DMS 273 treated with DMSO at 0.1 percent for 48 hours (cell line): ENCODE data around the gene TBX2.

Experiments used
- DNase-seq: peaks from one replicate; lab custom pipeline; 2025; lab: John Stamatoyannopoulos, UW

TBX2 gene

DNA sequence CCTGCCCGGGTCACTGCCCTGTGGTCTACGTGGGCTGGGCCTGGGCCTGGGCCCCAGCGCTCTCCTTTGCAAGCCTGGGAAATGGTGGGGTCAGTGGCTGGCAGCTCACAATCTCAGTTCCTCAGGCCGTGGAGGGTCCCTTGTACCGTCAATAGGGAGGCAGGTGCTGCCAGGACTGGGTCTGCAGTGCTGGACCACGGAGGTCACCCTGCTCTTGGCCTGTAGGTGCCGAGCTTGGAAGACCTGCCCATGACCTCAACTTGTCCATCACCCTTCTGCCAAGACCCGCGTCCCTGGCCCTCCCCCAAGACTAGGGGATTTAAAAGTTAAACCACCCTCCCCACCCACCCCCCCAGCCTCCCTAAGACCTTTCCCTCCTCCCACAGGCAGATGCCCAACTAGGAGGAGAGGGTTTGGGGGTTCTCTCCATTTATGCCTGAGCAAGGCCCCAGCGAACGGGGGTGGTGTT lies 2.5 kb downstream of the TBX2 start:
- no peak for DNase-seq

DNA sequence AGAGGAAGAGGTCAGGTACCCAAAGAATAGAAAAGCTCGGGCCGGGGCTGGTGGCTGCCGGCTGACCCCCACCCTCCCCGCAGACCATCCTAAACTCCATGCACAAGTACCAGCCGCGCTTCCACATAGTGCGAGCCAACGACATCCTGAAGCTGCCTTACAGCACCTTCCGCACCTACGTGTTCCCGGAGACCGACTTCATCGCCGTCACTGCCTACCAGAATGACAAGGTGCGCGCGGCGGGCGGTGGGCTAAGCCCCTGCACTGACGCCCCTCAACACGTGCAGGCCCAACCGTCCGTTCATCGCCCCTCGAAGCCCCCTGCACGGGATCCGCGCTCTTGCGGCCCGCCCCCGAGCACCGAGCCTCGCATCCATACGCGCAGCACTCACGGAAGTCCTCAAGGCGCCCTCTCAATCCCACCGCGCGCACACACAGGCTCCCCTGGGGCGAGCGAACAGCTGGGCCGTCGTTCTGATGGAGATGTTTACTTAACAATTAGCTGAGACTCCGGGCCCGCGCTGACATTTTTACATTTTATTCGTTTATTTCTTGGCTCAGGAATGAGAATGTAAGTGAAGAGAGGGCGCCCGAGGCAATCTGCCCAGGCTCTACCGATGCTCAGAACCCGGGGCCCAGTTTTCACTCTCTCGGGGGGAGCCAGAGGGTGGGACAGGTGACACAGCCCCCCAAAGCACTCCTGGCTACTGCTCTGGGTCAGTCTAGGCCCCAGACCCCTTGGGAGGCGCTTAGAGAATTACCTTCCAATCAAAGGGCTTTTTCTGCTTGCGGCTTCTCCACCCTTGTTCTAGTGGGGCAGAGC lies 3.5 kb downstream of the TBX2 start:
- DNase-seq = peak; percentile 49

DNA sequence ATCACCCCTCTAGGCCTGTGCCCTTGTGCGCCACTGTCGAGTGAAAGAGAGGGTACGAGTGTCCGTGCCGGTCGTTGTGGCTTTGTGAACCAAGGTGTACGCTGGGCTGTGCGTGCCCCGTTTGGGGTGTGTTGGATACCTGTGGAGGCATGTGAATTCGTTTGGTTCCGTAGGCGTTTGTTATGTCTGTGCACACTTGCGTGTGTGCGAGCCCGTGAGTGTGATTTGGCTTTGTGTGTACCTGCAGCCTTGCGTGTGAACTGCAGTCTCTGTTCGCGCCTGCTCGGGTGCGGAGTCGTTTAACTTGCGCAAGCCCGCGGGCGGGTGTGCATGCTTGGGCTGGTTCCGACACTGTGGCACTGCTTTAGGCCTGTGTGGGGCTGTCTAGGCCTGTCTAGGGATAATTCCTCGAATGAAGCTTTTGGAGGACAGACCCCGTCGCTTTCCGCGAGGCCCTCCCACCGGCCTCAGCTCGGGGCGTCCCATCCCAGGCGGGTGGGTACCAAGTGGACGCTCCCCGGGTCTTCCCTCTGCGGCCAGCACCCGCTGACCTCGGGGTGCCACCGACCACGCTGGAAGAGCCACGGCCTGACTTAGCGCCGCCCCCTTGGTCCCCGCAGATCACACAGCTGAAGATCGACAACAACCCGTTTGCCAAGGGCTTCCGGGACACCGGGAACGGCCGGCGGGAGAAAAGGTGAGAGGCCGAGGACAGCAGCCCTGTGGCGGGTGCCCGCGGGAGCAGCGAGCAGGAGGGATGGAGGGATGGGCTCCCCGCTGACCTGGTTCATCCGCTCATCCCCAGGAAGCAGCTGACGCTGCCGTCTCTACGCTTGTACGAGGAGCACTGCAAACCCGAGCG lies 4.4 kb downstream of the TBX2 start:
- no peak for DNase-seq

DNA sequence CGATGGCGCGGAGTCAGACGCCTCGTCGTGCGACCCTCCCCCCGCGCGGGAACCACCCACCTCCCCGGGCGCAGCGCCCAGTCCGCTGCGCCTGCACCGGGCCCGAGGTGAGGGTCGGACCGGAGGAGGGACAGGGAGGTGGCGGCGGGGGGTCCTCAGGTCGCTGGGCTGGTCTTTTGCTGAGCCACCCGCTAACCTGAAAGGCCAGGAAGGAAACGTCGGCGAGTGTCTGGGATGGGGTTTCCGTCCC lies 4.9 kb downstream of the TBX2 start:
- DNase-seq = no peak

DNA sequence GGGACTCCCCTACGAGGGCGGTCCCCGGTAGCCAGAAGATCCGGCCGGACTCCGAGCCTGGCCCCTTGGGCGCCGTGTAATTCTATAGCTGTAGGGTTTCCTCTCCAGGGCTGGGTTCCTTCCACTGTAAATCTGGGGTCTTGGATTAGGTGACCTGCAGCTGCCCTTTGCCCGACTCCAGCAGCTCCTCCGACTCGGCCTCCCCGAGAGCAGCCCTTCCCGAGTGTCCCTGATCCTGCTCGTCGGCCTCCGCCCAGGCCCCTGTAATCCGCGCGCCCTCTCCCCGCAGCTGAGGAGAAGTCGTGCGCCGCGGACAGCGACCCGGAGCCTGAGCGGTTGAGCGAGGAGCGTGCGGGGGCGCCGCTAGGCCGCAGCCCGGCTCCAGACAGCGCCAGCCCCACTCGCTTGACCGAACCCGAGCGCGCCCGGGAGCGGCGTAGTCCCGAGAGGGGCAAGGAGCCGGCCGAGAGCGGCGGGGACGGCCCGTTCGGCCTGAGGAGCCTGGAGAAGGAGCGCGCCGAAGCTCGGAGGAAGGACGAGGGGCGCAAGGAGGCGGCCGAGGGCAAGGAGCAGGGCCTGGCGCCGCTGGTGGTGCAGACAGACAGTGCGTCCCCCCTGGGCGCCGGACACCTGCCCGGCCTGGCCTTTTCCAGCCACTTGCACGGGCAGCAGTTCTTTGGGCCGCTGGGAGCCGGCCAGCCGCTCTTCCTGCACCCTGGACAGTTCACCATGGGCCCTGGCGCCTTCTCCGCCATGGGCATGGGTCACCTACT lies 5.5 kb downstream of the TBX2 start:
- DNase-seq = no peak

DNA sequence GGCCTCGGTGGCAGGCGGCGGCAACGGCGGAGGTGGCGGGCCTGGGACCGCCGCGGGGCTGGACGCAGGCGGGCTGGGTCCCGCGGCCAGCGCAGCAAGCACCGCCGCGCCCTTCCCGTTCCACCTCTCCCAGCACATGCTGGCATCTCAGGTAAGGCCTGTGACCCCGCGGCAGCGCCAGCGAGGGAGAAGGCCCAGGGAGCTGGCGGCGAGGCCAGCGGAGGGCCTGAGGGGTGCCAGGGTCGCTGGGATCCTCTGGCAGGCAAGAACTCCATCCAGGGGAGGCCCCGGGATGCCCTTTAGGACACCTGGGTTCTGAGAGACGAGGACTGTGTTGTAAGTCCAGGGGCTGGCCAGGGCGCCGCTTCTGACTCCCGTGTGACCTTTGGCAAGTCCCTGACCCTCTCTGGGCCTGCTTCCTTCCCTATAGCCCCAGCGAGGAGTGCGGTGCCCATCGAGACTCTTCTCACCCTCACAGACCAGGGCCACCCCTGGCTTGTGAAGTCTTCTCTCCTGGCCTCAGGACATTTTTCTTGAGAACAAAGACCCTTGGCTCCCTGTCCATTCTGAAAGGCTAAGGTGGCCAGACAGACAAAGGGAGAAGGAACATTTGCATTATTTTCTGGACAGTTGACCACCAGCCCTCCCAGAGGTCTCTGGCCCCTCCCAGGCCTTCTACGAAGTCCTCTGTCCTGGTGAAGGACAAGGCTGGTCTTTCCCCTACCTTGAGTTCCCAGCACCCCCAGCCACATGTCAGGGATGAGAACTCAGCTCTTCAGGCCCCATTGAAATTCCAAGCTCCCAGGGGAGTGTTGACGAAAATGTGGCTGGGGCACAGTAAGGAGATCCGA lies 6.3 kb downstream of the TBX2 start:
- no peak for DNase-seq

DNA sequence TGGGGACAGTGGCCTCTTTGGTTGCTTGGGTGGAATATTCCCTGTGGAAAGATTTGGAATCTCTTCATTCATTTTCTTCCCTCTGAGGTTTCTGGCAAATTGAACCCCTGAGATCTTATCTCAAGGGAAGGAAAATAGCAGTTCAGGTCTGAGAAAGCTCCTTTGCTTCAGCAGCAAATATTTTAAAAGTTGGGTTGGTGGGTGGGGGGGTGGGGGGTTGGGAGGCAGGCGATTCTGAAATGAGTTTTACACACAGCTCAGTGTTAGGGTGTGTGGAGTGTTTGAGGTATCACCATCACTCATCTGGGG lies 6.8 kb downstream of the TBX2 start:
- DNase-seq = no peak

DNA sequence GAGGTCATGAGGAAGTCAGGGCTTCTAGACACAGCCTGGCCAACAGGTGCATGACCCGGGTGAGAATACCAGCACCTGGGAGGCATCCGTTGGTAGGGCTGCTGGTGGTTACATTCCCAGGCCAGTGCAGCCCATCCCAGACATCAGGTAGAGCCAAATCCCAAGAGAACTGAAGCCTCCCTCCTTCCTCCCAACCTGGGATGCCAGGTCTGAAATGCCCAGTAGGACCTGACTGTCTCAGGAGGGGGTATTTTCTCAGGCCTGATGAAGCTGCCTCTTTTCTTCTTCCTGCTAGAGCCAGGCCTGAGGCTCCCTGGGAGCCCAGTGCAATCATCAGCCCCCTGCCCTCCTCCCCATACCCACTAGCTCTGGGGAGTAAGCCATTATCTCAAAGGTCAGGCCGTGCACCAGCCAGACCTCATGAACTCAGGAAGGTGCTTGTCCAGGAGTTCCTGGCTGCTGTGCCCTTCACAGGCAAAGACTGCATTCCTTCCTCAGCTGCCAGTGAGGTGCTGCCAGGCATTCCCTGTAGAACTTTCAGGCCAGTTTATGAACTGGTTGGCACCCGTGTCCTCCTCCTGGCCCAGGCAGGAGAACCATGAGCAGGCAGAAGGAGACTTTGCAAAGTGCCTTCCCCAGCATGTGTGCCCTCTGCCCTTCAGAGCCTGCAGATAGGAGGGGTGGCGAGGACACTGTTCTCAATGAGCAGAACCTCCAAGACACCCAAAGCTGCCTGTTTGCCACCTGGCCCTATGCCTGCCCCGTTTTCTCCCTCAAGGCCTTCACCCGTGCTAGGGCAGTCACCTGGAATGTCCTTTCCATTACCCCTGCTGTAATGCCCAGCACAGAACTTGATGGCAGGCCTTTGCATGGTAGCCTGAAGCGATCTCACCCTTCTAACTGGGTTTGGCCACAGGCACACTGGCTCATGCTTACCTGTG lies 7.6 kb downstream of the TBX2 start:
- no peak for DNase-seq

DNA sequence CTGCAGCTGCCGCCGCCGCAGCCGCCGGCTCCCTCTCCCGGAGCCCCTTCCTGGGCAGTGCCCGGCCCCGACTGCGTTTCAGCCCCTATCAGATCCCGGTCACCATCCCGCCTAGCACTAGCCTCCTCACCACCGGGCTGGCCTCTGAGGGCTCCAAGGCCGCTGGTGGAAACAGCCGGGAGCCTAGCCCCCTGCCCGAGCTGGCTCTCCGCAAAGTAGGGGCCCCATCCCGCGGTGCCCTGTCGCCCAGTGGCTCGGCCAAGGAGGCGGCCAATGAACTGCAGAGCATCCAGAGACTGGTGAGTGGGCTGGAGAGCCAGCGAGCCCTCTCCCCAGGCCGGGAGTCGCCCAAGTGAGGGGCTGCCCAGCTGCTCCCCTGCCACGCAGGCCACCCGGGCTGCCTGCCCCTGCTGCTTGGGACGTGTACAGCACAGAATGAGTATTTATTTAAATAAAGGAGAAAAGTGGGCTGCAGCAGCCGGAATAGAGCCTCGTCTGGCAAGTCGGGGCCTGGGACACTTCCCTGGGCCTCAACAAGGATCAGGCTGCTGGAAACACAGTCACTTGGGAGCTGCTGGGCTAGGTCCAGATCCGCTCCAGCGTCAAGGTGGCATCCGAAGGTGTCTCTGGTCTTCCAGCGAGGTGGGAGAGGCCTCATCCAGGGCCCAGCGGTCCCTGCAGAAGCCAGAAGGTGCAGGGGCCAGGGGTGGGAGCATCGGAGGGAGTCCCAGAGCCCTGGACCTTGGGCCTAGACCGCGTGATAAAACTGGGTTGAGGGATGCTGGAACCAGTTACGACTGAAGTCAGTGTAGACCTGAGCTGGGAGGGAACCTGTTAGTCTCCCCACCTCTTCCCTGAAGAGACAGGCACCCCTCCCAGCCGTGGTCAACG lies 8.8 kb downstream of the TBX2 start:
- DNase-seq = no peak

DNA sequence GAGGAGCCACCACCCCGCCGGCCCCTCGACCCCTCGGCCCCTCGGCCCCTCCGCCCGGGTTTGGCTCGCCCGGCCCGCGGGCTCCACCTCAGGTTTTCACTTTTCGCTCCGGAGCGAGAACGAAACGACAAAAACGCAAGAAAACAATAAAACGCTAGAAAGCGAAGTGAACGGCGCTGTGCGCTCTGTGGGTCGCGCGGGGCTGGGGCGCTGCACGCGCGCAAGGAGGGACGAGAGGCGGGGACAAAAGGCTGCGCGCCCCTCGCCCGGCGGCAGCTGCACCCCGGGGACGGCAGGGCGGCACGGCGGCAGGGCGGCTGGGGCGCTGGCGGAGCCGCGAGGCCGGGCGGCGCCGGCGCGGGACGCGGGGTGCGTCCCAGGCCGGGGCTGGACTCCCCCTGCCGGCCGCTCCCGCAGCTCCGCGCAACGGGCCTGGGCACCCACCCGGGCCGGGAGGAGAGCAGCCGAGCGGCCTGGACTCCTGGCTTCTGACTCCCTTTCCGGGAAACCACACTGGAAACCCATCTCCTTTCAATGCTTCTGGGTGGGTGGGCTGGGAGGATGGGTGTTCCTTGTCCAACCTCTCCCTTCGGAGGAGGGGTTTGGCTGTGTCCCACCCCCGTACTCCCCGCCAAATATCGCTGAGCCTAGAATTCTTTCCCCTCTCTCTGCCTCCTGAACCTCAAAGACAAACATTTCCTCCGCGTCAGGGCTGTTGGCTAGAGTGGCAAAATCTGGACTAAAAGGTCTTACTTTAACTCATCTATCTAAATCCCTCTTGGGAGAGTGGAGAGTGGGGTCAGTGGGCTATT lies 9.9 kb downstream of the TBX2 start:
- peak; percentile 28 for DNase-seq

DNA sequence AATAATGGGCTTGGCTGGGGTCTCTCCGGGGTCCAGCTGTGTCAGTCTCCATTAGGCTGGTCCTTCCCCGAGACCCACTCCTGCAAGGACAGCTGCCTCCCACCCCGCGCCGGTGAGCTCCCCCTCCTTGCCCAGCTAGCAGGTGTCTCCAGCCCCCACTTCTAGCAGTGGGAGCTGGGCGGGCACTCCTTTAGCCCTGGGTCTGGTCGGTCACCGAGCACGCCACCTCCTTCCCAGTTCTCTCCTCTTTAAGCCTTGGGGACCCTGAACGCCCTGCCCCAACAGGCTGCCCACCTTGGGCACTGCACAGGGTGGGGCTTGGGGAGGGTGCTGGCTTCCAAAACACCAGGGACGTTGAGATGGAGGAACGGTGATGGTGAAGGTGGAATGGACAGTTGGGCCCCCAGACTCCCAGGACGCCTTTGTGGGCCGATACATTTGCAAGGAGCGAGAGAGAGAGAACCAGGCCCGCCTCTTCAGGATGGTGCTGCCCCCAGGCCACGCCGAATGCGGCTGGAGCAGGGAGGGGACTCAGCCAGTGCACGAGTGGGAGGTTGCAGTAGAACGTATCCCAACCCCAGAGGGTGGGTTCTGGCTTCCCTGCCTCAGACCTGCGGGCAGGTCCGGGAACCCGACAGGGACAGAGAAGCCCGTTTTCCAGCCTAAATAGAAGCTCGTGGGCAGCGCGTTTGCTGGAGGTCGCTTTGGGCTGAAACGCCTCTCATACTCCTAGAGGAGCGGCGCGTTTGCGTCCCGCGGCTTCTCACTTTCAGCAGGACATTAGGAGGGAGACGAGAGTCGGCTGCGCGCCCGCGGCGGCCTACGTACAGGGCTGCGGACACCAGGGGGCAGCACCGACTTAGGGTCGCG lies 10.7 kb downstream of the TBX2 start:
- no peak for DNase-seq

DNA sequence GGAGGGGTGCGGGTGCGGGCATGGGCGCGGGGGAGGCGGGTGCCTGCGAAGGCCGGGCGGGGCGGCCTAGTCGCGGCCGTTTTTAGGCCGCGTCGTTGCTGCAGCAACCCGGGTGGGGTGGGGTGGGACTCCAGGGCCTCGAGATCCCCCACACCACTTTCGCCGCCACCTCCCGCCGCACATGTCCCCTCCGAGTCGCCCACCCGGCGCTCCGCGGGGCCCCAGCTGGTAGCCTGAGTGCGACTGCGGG lies 11.3 kb downstream of the TBX2 start:
- no peak for DNase-seq

DNA sequence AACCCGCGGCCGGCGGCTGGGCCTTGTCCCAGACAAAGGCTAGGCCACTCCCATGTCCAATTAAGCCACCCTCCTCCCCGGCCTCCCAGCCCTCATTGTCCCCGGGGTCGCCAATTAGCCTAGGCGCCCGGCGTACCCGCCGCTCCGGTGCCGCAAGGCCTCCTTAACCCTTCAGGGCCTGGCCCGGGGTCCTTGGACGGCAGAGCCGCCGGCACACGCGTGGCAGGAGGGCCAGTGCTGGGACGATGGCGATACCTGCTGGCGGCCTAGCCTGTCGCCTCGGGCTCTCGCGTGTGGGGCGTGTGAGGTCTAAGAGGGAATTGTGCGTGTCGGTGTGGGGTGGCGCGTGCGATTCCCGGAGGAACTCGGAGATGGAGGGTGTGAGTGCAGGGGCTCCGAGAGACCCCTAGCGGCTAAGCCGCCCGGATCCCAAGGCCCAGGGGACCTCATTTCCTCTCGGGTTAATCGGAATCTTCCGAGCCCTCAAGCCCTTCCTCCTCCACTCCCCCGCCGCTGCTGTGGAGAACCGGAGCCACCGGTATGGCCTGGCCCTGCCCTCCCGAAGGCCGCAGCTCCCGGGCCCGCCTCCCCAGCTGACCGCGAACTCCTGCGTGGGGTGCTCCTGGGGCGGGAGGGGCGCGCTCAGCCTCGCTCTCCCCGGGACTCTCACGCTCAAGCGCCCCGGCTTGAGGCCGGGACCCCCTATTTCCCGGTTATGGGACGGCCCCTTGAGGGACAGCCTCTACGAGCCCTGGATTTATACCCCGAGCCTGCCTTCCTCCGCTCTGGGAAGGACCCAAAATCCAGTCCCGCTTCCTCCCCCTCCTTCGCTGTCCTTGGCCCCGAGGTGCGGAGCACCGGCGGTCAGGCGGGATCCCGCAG lies 11.9 kb downstream of the TBX2 start:
- no peak for DNase-seq

DNA sequence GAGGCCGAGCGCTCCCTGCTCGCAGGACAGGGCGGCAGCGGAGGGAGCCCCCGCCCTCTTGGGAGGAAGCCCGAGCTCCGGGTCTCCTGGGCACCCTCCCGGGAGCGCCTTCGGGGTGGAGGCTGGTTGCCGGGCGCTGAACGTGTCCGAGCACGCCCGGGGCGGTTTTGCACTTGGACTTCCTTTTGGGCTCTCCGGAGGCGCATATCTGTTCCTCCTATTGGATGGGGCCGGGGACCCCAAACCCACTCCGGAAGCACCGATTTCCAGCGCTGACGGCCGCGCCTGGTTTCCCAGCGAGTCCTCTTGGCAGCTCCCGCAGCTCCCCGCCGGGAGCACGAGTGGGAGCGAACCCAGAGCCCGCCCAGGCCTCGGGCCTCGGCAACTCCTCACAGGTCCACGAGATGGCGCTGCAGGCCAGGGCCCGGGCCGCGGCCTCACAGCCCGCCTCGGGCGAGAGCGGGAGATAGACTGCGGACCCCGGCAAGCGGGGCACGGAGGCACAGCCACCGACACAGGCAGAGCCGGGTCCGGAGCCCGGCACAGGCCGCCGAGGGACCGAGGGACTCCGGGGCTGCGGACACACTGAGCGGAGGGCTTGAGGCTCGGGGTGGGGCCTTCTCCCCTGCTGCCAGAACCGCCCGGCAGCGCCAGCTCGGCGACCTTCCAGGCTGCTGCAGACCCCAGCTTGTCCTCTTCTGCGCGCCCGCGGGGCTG lies 12.7 kb downstream of the TBX2 start:
- DNase-seq = no peak

DNA sequence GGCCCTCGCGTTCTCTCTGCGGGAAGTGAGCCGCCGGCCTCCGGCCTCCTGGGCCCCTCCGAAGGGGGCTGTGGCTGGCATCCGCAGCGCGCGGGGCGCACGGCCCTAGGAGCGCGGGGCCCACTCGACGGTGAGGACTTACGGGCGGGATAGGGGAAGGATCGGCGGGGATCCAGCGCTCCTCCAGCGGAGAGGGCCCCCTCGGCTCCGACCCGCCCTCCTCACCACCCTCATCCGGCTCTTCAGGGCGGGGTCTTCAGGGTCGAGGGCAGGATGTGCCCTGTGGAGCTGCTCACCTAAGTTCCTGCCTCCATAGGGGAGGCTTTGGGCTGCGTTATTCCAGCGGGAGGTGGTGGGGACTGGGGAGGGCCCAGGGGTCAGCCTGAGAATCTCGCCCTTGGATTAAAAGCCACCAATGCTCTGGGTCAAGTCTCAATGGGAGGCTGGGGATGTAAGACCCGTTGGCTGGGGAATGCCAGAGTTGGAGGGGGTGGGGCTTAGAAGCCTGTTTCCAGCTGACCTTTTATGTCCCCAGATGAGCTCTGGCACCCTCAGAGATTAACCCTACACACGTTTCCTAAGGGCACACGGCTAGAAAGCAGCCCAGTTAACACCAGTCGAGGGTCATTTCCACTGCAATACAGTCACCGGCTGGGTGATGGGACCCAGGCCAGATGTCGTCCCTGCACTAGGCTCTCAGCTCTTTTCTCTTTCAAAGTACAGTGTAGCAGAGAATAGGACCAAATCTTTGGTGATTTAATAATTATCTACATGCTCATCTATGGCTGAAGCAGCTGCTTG lies 13.4 kb downstream of the TBX2 start:
- DNase-seq = no peak

DNA sequence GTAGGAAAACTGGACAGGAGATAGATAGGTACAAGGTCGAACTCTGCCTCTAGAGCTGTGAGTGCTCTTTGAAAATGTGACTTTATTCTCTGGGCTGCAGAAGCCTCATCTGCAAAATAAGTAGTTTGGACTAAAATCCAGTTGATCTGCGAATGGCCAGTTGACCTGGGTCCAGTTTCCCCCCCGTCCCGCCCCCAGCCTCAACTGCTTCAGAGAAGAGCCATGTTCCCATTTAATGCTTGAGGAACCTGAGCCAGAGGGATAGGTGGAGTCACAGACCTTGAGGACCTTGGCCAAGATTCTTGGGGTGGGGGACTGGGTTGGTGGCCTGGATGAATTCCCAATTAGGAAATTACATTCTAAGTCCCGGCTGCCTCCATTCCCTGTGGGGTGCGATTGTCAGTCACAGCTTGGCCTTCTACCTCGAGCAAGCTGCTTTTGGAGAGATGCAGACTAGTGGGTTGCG lies 14.1 kb downstream of the TBX2 start:
- DNase-seq = no peak
